Stimulated activated CD4-positive, alpha-beta T cell treated with anti-CD3 and anti-CD28 coated beads, Interleukin-12 subunit alpha, Interleukin-12 subunit beta, amount 100 ng/mL, for 4 hours (primary cell): ENCODE measurements around the gene FRYL.
"Not testable (repeated sequence)": the region's sequence is repeated elsewhere in the genome, so short reads cannot be mapped to it uniquely, and the experiment has no call there.

ENCODE experiments used
- DNase-seq: peaks from one replicate; pipeline ENCODE4 v3.0.0-alpha.2; 2020

Gene FRYL

DNA sequence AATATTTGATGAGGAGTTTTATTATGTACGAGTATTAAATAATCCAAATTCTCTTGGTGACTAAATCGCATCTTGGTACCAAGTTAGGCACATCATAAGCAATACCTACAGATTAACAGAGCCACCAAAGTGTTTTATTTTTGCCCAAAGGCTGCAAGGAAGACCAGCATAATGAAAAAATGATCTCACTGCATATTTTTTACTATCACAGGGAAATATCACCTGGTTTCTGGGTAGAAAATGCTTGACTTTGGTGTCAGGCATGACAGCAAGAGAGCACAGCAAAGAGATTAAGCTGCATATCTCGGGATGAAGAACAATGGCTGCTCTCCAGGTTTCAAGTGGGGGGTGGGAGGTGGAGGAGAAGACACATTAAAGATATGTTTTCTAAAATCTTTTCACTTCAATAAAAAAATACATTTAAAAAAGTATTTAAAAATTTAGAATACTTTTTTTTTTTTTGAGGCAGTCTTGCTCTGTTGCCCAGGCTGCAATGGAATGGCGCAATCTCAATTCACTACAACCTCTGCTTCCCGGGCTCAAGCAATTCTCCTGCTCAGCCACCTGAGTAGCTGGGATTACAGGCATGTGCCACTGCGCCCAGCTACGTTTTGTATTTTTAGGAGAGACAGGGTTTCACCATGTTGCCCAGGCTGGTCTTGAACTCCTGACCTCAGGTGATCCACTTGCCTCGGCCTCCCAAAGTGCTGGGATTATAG is 86.1 kb downstream of the FRYL start:
- no peak for DNase-seq

DNA sequence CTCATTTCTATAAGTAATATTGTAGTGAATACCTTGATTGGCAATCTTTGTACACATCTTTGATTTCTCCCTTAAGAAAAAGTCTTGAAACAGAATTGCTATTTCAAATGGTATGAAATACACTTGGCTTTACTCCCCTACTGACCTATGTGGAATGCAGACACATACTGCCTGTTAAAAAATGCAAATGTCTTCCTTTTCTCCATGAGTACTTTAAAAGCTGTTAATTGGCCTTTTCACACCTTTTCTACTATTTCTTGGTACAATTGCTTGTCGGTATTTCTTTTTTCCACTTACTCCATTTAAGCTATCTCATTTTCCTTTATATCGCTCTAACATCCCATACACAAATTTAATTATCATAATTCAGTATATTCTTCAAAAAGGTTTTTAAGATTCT is 87.2 kb downstream of the FRYL start:
- DNase-seq: no peak

DNA sequence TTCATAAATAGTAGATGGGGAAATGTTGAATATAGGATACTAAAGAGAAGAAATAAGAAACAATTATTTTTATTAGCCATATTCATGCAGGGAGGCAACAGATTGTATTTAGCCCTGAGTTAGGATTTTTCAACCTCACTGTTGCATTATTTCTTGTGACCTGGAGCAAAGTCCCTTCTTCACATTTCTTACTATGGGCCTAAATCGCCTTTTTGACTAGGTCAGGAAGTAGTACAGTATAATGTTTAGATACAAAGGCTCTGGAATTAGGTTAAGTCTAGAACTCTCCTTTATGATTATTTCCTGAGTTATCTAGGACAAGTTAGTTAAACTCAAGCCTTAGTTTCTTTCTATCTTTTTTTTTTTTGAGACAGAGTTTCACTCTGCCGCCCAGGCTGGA is 88.0 kb downstream of the FRYL start:
- no peak for DNase-seq

DNA sequence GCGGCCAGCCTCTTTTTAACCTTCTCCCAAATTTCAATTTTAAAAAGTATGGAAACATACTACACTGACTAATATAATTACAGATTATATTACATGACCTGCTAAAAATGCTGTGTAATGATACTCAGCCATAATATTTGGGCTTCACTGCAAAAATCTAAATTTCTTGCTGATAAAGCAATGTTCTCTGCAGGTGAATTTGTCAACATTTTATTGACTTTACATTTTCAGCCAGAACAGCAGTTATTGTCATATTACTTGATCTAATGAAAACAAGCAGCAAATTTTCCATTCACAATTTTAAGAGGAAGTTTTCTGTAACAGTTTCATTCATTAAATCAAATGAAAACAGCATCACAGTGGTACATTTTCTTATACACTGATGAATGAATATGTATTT is 91.1 kb downstream of the FRYL start:
- DNase-seq: no peak

DNA sequence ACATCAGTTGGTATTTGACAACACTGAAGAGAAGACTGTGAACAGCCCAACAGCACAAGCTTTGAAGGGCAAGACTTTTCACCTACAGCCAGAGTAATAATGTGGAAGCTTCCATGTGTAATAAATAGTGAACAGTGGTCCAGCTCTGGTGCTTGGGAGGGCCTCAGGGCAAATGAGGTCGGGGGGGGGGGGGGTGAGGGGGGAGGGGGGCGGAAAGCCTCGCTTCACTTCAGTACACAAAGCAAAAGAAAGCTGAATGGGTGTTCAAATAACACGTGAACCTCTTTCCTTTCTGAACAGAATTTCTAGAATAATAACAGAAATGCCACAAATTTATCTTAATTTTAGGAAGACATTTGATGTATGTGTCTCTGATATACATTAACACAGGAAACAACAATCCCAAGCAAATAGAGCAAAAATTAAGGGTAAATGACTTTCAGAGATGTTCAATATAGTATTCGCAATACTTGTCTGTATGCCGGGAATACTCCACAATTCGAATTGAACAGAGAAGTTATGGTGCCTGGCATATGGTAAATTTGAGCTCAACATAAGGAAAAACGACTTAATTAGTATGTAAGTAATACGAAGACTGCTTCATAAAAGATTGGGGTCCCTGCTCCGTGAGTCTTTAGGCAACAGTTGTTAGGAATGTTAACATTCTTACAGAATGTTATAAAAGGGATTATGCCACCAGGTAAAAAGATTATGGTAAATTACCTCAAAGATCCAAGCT is 92.6 kb downstream of the FRYL start:
- no peak for DNase-seq

DNA sequence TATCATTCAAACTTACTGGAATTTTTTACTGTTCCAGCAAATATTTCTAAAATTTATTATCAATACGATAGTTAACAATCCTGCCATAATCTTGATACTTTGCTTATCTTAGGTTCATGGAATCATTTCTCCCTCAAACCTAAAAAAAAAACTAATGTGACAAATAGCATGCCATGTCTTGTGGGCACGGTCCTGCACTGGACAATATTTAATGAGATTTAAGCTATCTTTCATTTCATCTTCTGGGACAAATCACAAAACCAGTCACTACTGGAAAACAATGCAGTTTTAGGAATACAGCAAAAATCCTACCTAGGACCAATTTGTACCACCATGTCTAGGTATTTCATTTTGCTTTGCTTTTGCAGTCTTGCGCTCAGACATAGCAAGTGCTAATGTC is 93.7 kb downstream of the FRYL start:
- DNase-seq: no peak

DNA sequence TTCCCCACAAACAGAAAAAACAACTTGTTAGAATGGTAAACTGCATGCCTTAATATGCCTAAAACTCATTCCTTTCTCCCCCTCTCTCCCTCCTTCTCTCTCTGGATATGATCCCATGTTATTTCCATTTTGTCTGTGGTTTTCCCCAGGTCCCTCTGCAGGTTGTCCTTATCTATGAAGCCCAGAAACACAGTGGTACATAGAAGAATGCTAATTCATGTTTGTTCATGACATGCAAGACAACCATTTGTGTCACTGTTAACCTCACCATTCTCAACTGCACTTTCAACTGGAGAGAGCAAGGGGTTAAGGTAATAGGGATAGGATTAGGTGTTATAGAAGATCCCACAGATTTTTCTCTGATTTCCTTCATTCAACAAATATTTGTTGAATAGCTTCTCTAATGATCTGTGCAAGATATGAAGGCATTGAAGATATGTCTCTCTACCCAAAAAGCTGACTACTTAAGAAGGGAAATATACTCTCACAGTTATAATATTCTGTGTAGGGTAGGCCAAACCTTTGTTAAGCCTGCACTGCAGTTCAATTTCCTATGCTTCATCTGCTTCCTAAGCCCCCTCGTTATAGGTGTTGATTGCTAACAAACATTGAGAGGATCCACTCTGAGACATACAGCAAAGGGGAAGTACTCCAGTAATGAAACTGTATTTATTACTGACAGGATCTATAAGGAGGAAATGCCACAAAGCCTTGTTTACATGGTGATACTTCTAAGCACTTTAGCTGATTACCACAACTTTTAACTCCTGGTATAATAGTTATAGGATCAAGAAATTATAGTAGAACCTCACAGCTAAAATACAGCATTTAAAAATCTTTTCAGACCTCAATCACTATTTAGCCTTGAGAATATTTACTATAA is 96.1 kb downstream of the FRYL start:
- DNase-seq: no peak

DNA sequence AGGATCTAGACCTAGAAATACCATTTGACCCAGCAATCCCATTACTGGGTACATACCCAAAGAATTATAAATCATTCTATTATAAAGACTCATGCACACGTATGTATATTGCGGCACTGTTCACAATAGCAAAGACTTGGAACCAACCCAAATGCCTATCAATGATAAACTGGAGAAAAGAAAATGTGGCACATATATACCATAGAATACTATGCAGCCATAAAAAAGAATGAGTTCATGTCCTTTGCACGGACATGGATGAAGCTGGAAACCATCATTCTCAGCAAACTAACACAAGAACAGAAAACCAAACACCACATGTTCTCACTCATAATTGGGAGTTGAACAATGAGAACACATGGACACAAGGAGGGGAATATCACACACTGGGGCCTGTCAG is 97.2 kb downstream of the FRYL start:
- not testable (repeated sequence) for DNase-seq

DNA sequence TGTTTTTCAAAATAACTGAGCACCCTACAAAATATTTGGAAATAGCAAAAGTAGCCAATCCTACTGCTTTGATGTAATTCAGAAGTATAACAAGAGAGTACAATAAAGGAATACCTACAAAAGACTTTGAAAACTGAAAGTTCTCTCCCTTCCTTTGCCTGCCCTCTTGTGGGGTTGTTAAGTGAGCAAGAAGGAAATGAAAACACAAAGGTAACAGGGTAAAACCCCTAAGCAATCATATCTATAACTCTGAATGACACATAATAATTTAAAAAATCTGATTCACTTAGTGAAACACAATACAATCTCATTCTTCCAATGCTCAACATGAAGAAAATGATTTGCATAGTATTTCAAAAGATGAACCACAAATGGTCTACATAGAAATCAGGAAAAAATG is 98.2 kb downstream of the FRYL start:
- no peak for DNase-seq

DNA sequence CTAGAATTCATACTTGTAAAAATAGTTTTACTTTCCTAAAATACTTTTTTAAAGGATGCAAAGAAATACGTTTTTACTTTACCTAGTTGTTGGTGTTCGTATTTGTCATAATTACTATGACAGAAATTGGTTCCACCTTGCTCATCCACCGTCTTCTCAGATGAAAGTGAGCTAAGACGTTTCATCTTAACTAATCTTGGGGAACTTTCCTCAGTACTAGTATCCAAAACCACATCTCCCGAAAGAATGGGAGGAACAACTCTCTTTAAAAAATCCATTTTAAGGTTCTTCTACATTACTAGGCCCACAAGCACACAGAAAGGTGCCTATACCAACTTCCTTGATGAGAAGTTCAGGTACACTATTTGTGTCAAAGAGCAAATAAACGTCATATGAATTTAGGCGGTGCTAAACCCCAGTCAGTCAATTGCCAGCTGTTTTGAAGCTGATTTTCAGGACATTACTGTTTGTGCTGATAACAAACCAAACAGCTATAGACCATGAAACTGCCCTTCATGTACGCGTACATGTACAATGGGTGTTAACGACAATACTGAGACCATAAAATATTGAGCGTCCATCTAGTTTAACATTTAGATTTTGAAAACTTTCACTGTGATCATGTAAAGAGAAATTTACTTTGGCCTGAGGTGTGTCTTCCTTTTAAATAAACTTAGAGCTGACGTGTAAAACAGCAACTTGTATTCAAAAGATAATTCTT is 99.1 kb downstream of the FRYL start:
- no peak for DNase-seq

DNA sequence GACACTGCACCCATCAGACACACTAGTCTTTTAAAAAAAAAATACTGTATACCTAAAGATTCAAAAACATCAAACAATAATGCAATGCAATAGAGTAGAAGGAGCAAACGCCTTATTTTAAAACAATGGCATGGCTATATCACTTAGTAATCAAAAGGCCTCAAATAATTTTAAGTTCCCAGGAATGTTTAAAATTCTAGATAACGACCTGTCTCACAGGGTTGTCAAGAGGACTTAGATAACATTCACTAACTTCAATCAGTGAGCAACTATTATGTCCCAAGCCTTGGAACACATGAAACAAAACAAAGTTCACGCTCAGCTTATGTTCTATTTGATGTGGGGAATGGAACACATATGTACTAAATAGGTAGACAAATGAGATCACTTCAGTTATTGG is 106.5 kb downstream of the FRYL start:
- DNase-seq: no peak

DNA sequence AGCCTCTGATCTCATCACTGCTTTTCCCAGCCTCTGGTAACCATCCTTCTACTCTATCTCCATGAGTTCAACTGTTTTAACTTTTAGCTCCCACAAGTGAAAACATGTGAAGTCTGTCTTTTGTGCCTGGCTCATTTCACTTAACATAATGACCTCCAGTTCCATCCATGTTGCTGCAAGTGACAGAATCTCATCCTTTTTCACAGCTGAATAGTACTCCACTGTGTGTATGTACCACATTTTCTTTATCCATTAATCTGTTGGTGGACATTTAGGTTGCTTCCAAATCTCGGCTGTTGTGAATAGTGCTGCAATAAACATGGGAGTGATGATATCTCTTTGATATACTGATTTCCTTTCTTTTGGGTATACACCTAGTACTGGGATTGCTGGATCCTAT is 109.5 kb downstream of the FRYL start:
- DNase-seq: no peak

DNA sequence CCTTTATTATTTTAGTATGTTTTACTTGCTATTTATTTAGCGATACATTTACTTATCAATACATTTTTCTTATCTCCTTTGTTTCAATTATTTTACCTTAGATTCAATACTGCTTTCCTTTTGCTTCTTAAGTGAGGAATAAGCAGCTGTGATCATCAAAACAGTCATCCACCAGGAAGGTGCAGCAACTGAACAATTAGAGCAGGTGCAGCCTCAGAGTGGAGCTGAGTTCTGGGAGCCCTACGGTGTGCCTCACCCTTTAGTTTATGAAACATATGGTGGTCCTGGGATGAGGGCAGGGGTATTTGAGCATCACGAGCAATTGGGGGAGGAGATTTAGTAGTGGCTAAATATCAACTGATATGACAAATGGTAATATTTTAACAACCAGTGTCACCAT is 111.0 kb downstream of the FRYL start:
- no peak for DNase-seq

DNA sequence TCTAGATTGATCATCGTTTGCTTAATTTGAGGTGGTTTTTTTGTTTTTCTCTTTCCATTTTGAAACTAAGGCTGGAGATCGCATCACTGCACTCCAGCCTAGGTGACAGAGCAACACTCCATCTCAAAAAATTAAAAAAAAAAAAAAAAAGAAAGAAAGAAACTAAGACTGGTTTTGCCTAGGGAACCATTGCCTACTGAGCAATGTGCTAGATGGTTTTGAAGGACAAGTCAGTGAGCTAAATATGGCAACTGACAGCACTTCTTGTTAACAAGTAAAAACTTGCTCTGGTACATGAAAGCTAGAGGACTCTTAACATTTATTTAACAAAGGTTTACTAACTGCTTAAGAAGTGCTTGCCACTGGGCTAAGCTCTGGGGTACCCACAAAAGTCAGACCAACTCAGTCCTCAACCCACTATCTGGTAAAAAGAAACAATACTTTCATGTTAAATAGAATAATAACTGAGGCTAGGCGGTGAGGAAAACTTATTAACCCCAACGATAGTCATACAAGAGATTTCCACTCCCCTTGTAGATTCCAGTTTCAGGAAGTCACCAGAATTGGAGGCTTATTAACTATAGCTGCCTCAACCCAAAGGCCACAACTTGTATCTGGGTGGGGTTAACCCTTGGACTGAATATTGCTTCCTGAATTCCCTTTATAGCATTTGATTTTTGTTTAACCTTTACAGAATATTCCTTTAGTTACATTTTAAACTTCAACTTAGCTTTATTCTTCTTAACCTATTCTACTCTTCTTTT is 111.6 kb downstream of the FRYL start:
- no peak for DNase-seq

DNA sequence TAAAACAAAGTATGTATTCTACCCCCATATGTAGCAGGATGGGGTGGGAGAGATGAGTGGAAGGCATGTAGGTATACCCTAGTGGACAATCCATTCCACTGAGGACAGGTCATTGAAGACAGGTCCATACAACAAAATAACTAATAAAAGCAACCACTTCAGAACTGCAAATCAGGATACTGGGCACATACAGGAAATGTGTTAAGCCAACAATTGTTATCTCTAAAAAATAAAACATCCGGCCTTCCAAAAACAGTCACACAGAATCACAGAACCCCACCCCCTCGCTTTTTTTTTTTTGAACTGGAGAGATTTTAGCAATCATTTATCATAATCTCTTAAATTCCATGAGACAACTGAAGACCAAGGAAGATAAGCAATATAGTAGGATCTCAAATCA is 112.9 kb downstream of the FRYL start:
- no peak for DNase-seq

DNA sequence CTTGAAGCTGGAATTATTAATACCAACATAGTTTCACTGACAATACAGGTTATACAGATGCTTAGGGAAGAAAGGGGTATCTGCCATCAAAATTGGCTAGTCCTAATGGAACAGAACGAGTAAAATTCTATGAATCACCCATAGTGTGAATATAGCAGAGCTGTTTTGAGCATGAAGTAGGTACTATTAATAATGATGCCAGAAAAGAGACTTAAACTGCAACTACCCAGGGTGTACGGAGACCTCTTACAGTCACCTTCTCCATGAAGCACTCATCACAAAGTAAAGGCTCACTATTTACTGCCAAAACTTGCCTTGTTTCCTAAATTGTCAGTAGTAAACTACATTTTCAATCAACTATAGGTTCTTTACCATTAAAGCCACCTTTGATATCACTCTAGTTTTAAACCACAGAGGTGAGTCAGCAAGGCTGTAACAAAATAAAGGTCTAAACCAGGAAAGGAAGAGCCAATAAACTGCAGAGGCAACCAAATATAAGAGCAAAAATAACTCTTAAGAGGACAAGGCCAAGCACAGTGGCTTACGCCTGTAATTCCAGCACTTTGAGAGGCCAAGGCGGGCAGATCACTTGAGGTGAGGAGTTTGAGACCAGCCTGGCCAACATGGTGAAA is 114.4 kb downstream of the FRYL start:
- DNase-seq: no peak

DNA sequence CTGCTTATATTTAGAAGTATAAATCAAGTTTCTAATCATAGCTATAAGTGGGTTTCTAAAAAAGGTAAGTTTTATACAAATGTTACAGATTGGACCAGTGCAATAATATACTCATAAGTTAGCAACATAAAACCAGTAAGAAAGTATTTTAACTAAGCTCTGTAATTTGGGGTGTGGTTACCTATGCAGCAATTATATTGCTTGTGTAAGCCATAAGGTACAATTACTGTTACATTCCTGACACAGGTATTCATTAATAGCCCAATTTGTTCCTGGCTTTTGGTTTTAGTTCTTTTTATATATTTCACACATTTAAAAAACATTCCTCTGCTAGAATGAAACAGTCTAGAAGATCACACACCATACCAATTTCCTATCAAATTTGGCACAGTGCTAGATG is 115.1 kb downstream of the FRYL start:
- no peak for DNase-seq

DNA sequence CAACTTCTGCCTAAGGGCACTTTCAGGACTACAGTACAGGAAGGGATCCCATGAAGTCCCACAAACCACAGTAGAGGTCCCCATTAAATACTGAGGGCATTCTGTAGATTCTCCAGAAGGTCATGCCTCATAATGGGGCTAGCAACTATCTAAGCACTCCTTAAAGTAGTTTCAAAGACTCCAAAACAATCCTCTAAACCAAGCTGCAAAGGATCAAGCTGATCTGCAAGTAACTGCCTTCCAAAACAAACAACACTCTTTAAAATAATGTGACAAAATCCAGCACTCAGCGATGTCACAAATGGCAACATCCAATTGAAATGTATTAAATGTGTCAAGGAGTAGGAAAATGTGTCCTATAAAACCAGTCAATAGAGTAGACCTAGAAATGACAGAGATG is 118.7 kb downstream of the FRYL start:
- no peak for DNase-seq

DNA sequence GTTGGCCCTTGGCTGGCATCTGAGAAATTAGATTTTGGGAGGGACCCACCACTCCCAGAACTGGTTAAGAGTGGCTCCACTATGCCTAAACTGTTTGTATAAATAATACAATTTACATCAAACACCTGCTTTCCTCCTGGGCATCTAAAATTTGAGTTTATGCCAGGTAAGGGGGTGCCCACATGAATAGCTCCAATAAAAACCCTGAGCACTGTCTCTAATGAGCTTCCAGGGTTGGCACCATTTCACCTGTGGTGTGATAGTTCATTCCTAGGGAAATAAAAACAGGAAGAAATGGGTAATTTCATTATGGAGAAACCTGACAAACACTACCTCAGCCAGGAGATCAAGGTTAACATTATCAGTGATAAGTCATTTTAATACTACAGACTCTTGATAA is 119.7 kb downstream of the FRYL start:
- DNase-seq: no peak

DNA sequence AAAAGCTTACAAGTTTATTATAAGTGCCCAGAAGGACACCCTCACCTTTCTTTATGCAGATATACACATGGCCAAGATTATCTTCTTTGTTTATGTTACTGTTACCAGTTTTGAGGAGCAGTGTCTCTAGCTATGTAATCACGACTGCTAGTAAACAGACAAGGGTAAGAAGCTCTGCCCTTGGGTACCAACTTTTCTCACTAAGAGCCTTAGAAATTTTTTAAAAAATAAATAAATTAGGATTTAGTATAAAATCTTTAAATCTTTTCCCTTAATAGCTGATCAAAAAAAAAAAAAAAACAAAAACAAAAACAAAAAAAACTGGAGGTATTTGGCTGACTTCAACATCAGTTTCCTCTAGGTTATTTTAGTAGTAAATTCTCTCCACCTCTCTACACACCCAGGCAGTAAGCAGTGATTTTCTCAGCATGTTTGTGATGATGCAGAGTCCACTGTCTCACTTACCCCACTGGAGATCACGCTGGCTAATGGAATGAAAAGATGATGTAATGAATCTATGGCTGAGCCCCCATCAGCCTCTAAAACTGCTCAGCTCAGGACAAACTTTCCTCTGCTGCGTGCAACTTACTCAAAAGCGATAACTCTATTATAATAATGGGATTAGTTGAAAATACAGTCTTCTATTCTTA is 125.9 kb downstream of the FRYL start:
- no peak for DNase-seq
